Adrenal gland (tissue), 19 donors: Measurements from ENCODE around the gene C1QTNF7. TPM values are rescaled to one million over a fixed set of nuclear protein-coding genes. Genes with fewer than 3 reads are reported as not detected.

Experiments
- DNase-seq, 7 donors: peaks; one replicate each; pipeline ENCODE4 v3.0.0-alpha.2; 2019 to 2020
- H3K27ac ChIP-seq, 5 donors: fragments of 200-600 bp; sonication (generic) in 4 of 5; 1 replicate in 3 of 5; 2 replicates in 2 of 5; pipeline versions ENCODE4 v1.5.1 to v1.8.0; 2016 to 2020; ENCODE audit warnings: mild to moderate bottlenecking in 1 of 5
- H3K27me3 ChIP-seq: fragments of 200-600 bp; 2 replicates; pipeline ENCODE4 v1.8.0; 2021
- H3K36me3 ChIP-seq, 2 donors: fragments of 200-600 bp; replicated peaks in 1 of 2; 1 replicate in 1 of 2; 2 replicates in 1 of 2; pipeline versions ENCODE4 v1.5.1 to v1.8.0; 2018 to 2022
- H3K4me1 ChIP-seq, 2 donors: fragments of 200-600 bp; replicated peaks in 1 of 2; 1 replicate in 1 of 2; 2 replicates in 1 of 2; pipeline versions ENCODE4 v1.5.1 to v1.8.0; 2018 to 2021
- H3K4me3 ChIP-seq, 4 donors: fragments of 200-600 bp; sonication (generic) in 3 of 4; one replicate each; pipeline ENCODE4 v1.5.1; 2016 to 2018
- H3K9me3 ChIP-seq, 3 donors: fragments of 200-600 bp; sonication (generic) in 1 of 3; replicated peaks in 1 of 3; 1 replicate in 2 of 3; 2 replicates in 1 of 3; pipeline versions ENCODE4 v1.5.1 to v1.8.0; 2016 to 2021
- CTCF ChIP-seq, 6 experiments: fragments of 450-650 bp in 4 of 6; fragments of 200-600 bp in 2 of 6; sonication (generic) in 1 of 6; IDR thresholded peaks; 1 replicate in 5 of 6; 2 replicates in 1 of 6; pipeline versions ENCODE4 v1.5.1 to v1.8.0; 2016 to 2021; ENCODE audit warnings: antibody characterized with exemption in 6 of 6, mild to moderate bottlenecking in 2 of 6, moderate library complexity in 1 of 6
- POLR2A ChIP-seq, 2 donors: fragments of 450-650 bp; IDR thresholded peaks; one replicate each; pipeline ENCODE4 v1.6.1; 2017; ENCODE audit warnings: antibody characterized with exemption in 2 of 2, mild to moderate bottlenecking in 2 of 2, moderate library complexity in 1 of 2
- WGBS, 4 donors: extraction: QIAGEN DNeasy Blood & Tissue Kit in 2 of 4; methylation state at CpG; one replicate each; pipeline versions ENCODE4 v1.1.5 to v1.1.7; 2013 to 2017; 5-methylcytosine and 5-hydroxymethylcytosine counted together
- intact Hi-C, 2 donors: fragments of 100-400 bp; cut with DNase I; formaldehyde crosslinking; loops; one replicate each; pipeline versions ENCODE4 v1.14.1 to v1.15.0; 2022 to 2023
- long read RNA-seq, 10 donors: library from polyadenylated mRNA in 3 of 10; unstranded in 2 of 10; stranded (forward) in 1 of 10; transcript quantifications; one replicate each; pipeline ENCODE4 v2.0.0 and lab custom pipeline, GENCODE V29; 2021 to 2026
- polyA plus RNA-seq, 3 donors: library from polyadenylated mRNA; stranded (reverse); fragments of 200-250 nt in 2 of 3; fragments of 350-450 nt in 1 of 3; fragmentation: Illumina TruSeq in 1 of 3; extraction: RNeasy Lipid Tissue Mini Kit (QIAGEN cat#74804) in 1 of 3; gene quantifications; one replicate each; pipeline ENCODE4 v1.2.3, GENCODE V29; 2013 to 2014
- total RNA-seq, 9 donors: library from RNA; depleted of rRNA in 4 of 9; stranded (reverse); fragments of >200 nt in 4 of 9; fragments of 120-200 nt in 1 of 9; fragmentation: NEBNext Ultra II Directional in 1 of 9; extraction: Animal tissue kit (Norgen Biotek cat#: 25700) in 1 of 9; gene quantifications; one replicate each; pipeline versions ENCODE4 v1.1.0 to v1.2.4, GENCODE V29; 2013 to 2023
- donor health status: healthy with polysubstance abuse.
- donor health status: Bipolar disorder and iron deficiency.
- donor health status: DM: yes; HTN: yes; CAD: no.
- donor health status: DM: no; HTN: no; CAD: no.
- donor health status: DM: no; HTN: no; CAD: no.
- donor health status: DM: yes; HTN: yes; CAD: no.

C1QTNF7 gene
- total RNA-seq, result 1 to 10 TPM in 5 of 9 donors, under 1 TPM in 4; 0.09 to 2.8 (median 1.5) TPM
- 1 to 10 TPM in 2 of 3 donors, under 1 TPM in 1; 0.92 to 1.2 (median 1.0) TPM for polyA plus RNA-seq
- long read RNA-seq, donor 1, result 0 reads
- long read RNA-seq, donor 2, result 0 reads
- long read RNA-seq, donor 3, result 0 reads
- long read RNA-seq, donor 4, partial matches to known transcripts, result 0 of 1 reads
- long read RNA-seq, donor 4, other reads (novel, unspliced or antisense), result 1 of 1 reads
- long read RNA-seq, donor 5, partial matches to known transcripts, result 0 of 1 reads
- long read RNA-seq, donor 5, other reads (novel, unspliced or antisense), result 0 of 1 reads
- long read RNA-seq, donor 6, partial matches to known transcripts, result 0 of 2 reads
- long read RNA-seq, donor 6, other reads (novel, unspliced or antisense), result 1 of 2 reads
- long read RNA-seq, donor 7, partial matches to known transcripts, result 0 of 1 reads
- long read RNA-seq, donor 7, other reads (novel, unspliced or antisense), result 0 of 1 reads
- long read RNA-seq, donor 8, result 0 reads
- long read RNA-seq, donor 9, result 0 reads
- long read RNA-seq, donor 10, result 0 reads

GRCh38 chr4:15427701-15428100, at the start of gene C1QTNF7:
Gene C1QTNF7, plus strand, starts transcription at chr4:15428033. Its CDS starts 7,711 bp downstream, at chr4:15435744.
- no peaks in the 10 kb centered on the region for H3K4me1 ChIP-seq
- TF ChIP-seq POLR2A (IDR thresholded peaks at IDR 0.05) (no peak), CTCF (IDR thresholded peaks at IDR 0.05) (no peak)
- H3K9me3 ChIP-seq, result no peaks in the 10 kb centered on the region
- DNase-seq, result no peak
- intact Hi-C loops, result no loop called here
- H3K27me3 ChIP-seq, result no peaks in the 10 kb centered on the region
- WGBS, 4 donors, result 56 to 70% (median 60%) methylated on average over 3 of the region's 3 CpGs
- no peaks in the 10 kb centered on the region for H3K36me3 ChIP-seq
- H3K4me3 ChIP-seq, result no peak within 1 kb of the TSS
- no peak within 1 kb of the TSS for H3K27ac ChIP-seq

- Histone ChIP-seq H3K4me3 (no peak overlapping the region), H3K4me1 (peaks cover 0 to 9% of the 10 kb centered on the region in 2 donors), H3K9me3 (no peaks in the 10 kb centered on the region), H3K27me3 (no peaks in the 10 kb centered on the region), H3K36me3 (no peaks in the 10 kb centered on the region), H3K27ac (no peak overlapping the region)
- TF ChIP-seq POLR2A (IDR thresholded peaks at IDR 0.05) (no peak), CTCF (IDR thresholded peaks at IDR 0.05) (no peak)
- intact Hi-C loops, result no loop called here
- DNase-seq, result no peak
- 10 to 33% (median 17%) methylated on average over 1 of the region's 1 CpG for WGBS, 4 donors
Measured at GRCh38 chr4:15378062-15378461, 49.8 kb upstream of the C1QTNF7 start.

GRCh38 chr4:15378493-15378892, 49.3 kb upstream of the C1QTNF7 start:
- peaks cover 0 to 9% of the 10 kb centered on the region in 2 donors for H3K4me1 ChIP-seq
- TF ChIP-seq POLR2A (IDR thresholded peaks at IDR 0.05) (no peak), CTCF (IDR thresholded peaks at IDR 0.05) (no peak)
- 17 to 34% (median 24%) methylated on average over 1 of the region's 1 CpG for WGBS, 4 donors
- H3K9me3 ChIP-seq, result no peaks in the 10 kb centered on the region
- no peaks in the 10 kb centered on the region for H3K27me3 ChIP-seq
- DNase-seq, result no peak
- intact Hi-C loops, result no loop called here
- no peak overlapping the region for H3K4me3 ChIP-seq
- H3K27ac ChIP-seq, result no peak overlapping the region
- no peaks in the 10 kb centered on the region for H3K36me3 ChIP-seq

- H3K4me3 ChIP-seq, result no peak overlapping the region
- no peaks in the 10 kb centered on the region for H3K27me3 ChIP-seq
- no peaks in the 10 kb centered on the region for H3K9me3 ChIP-seq
- WGBS, 4 donors, result 81 to 94% (median 85%) methylated on average over 3 of the region's 3 CpGs
- TF ChIP-seq CTCF (IDR thresholded peaks at IDR 0.05) (no peak), POLR2A (IDR thresholded peaks at IDR 0.05) (no peak)
- H3K4me1 ChIP-seq, result no peaks in the 10 kb centered on the region
- intact Hi-C loops, result no loop called here
- no peaks in the 10 kb centered on the region for H3K36me3 ChIP-seq
- no peak overlapping the region for H3K27ac ChIP-seq
- DNase-seq, result no peak
Measured at GRCh38 chr4:15381806-15382338, 46.0 kb upstream of the C1QTNF7 start.
